ENCODE data around the gene MRPS31. TPM values are rescaled to one million over a fixed set of nuclear protein-coding genes. Genes with fewer than 3 reads are reported as not detected.

MRPS31 gene
- total and polyA plus RNA-seq, 10 of the 15 experiments (the other 5 are each of a cell fraction or from before 2014, with no cell fraction given), result 20.3 to 60.9 (median 43.1) TPM

GRCh38 chr13:40818926-40819325 is 47.9 kb upstream of the MRPS31 start (continued):
- TF ChIP-seq CTCF (IDR thresholded peaks at IDR 0.05 in 2 of 3, conservative IDR thresholded peaks at IDR 0.05 in 1 of 3; ENCODE audit: control insufficient read depth in 2 of 3, extremely low read depth in 1 of 3, insufficient read depth in 1 of 3, low read depth in 3 of 3, low read length in 3 of 3), result no peak
- no peak for TF ChIP-seq CBX5 (IDR thresholded peaks at IDR 0.05; ENCODE audit: low read depth)
- 0 out of 4 replicates have a peak, but pooled peaks of 1 of the 2 experiments have one; percentile 23 for TF ChIP-seq EP300 (IDR thresholded peaks at IDR 0.05; ENCODE audit: borderline replicate concordance in 1 of 2, control insufficient read depth in 1 of 2, low read depth in 2 of 2, low read length in 2 of 2)
- no peak for TF ChIP-seq RCOR1 (conservative IDR thresholded peaks at IDR 0.05; ENCODE audit: low read depth, low read length)
- TF ChIP-seq MEF2B (IDR thresholded peaks at IDR 0.05; ENCODE audit: partially characterized antibody, poor library complexity, severe bottlenecking), result no peak
- TF ChIP-seq NFIC (IDR thresholded peaks at IDR 0.05; ENCODE audit: low read depth, low read length), result peak; percentile 27; the same call in 1 of the 2 replicates
- TF ChIP-seq FOS (IDR thresholded peaks at IDR 0.05; ENCODE audit: borderline replicate concordance, extremely low read depth, insufficient read length), result no peak
- 0 out of 2 replicates have a peak, but pooled peaks have one; percentile 25 for TF ChIP-seq IKZF1 (conservative IDR thresholded peaks at IDR 0.05)
- no peak for TF ChIP-seq ZBTB11 (CRISPR knock-in tag; IDR thresholded peaks at IDR 0.05)
- TF ChIP-seq MAX (IDR thresholded peaks at IDR 0.05; ENCODE audit: low read depth, low read length), result no peak
- no peak for TF ChIP-seq CHD2 (IDR thresholded peaks at IDR 0.05; ENCODE audit: borderline replicate concordance, low read depth, low read length)
- no peak for TF ChIP-seq ZNF24 (IDR thresholded peaks at IDR 0.05)
- no peak for TF ChIP-seq E4F1 (IDR thresholded peaks at IDR 0.05; ENCODE audit: borderline replicate concordance, partially characterized antibody)
- 0 out of 2 replicates have a peak, but pooled peaks have one; percentile 30 for TF ChIP-seq BCL11A (IDR thresholded peaks at IDR 0.05; ENCODE audit: low read depth, low read length)
- no peak for TF ChIP-seq CREB1 (IDR thresholded peaks at IDR 0.05; ENCODE audit: low read depth)
- no peak for TF ChIP-seq POLR2AphosphoS5 (IDR thresholded peaks at IDR 0.05; ENCODE audit: low read length)
- peak; percentile 40; the same call in 1 of the 2 replicates for TF ChIP-seq ATF7 (IDR thresholded peaks at IDR 0.05; ENCODE audit: low read depth)
- no peak for TF ChIP-seq BHLHE40 (IDR thresholded peaks at IDR 0.05; ENCODE audit: borderline replicate concordance in 1 of 2, low read depth in 2 of 2, low read length in 1 of 2)
- TF ChIP-seq WRNIP1 (IDR thresholded peaks at IDR 0.05; ENCODE audit: borderline replicate concordance, low read depth, low read length), result no peak
- TF ChIP-seq STAT1 (conservative IDR thresholded peaks at IDR 0.05), result no peak
- no peak for TF ChIP-seq IRF5 (IDR thresholded peaks at IDR 0.05; ENCODE audit: borderline replicate concordance)
